ENCODE measurements around the gene QRICH2.
"Not testable (repeated sequence)": the region's sequence is repeated elsewhere in the genome, so short reads cannot be mapped to it uniquely, and the experiment has no call there.

QRICH2 gene

GRCh38 chr17:76353599-76354316, 45.7 kb upstream of the QRICH2 start, which contains the start of gene PRPSAP1:
Gene PRPSAP1, minus strand, starts transcription at chr17:76353916. Its CDS starts 213 bp downstream, at chr17:76353703.
- TF ChIP-seq, protein P1, sequence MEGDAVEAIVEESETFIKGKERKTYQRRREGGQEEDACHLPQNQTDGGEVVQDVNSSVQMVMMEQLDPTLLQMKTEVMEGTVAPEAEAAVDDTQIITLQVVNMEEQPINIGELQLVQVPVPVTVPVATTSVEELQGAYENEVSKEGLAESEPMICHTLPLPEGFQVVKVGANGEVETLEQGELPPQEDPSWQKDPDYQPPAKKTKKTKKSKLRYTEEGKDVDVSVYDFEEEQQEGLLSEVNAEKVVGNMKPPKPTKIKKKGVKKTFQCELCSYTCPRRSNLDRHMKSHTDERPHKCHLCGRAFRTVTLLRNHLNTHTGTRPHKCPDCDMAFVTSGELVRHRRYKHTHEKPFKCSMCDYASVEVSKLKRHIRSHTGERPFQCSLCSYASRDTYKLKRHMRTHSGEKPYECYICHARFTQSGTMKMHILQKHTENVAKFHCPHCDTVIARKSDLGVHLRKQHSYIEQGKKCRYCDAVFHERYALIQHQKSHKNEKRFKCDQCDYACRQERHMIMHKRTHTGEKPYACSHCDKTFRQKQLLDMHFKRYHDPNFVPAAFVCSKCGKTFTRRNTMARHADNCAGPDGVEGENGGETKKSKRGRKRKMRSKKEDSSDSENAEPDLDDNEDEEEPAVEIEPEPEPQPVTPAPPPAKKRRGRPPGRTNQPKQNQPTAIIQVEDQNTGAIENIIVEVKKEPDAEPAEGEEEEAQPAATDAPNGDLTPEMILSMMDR (IDR thresholded peaks at IDR 0.05; ENCODE audit: borderline replicate concordance, control extremely low read depth, extremely low read depth, insufficient read depth, missing control alignments), result peak; percentile 3
- peak; percentile 94 for DNase-seq (ENCODE audit: low spot score)
- in situ Hi-C loops (cut with MboI; ENCODE audit: low sequenced_read_pairs, unreplicated experiment), result no loop called here

GRCh38 chr17:76353004-76353598, 45.0 kb upstream of the QRICH2 start:
- TF ChIP-seq, protein P1 (IDR thresholded peaks at IDR 0.05; ENCODE audit: borderline replicate concordance, control extremely low read depth, extremely low read depth, insufficient read depth, missing control alignments), result no peak
- in situ Hi-C loops (cut with MboI; ENCODE audit: low sequenced_read_pairs, unreplicated experiment), result no loop called here
- peak; percentile 76 for DNase-seq (ENCODE audit: low spot score)

DNA sequence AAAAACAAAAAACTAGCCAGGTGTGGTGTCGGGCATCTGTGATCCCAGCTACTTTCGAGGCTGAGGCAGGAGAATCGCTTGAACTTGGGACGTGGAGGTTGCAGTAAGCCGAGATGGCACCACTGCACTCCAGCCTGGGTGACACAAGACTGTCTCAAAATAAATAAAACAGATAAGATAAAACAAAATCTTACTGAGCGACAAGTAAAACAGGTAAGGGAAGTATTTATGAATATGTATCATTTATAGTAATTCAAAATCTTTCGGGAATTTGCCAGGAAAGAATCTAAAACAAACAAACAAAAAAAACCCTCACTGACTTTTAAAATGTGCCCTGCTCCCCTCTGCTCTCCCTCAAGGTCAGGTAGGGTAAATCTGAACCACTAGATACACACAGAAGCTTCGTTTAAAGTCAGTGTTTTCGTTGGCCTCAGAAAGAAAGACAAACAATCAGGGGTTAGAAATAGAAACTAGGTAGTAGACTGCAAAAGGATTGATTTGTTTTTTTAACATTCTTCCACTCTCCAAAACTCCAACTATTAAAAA, 43.5 kb upstream of the QRICH2 start:
- in situ Hi-C loops (cut with MboI; ENCODE audit: low sequenced_read_pairs, unreplicated experiment), result no loop called here
- no peak for DNase-seq (ENCODE audit: low spot score)
- TF ChIP-seq, protein P1 (IDR thresholded peaks at IDR 0.05; ENCODE audit: borderline replicate concordance, control extremely low read depth, extremely low read depth, insufficient read depth, missing control alignments), result no peak

DNA sequence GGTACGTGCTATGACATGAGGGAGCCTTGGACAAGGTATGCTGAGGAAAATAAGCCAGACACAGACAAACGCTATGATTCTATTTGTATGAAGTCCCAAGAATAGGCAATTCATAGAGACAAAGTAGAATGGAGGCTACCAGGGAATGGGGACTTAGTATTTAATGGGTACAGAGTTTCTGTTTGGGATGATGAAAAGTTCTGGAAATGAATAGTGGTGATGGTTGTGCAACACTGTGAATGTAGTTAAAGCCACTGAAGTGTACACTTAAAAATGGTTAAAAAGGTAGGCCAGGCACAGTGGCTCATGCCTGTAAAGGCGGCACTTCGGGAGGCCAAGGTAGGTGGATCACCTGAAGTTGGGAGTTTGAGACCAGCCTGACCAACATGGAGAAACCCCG, 42.4 kb upstream of the QRICH2 start:
- in situ Hi-C loops (cut with MboI; ENCODE audit: low sequenced_read_pairs, unreplicated experiment), result no loop called here
- TF ChIP-seq, protein P1 (IDR thresholded peaks at IDR 0.05; ENCODE audit: borderline replicate concordance, control extremely low read depth, extremely low read depth, insufficient read depth, missing control alignments), result no peak
- no peak for DNase-seq (ENCODE audit: low spot score)

- DNase-seq (ENCODE audit: low spot score); in situ Hi-C loops (cut with MboI; ENCODE audit: low sequenced_read_pairs, unreplicated experiment): not testable (repeated sequence)
Measured at GRCh38 chr17:76346936-76347335, 38.9 kb upstream of the QRICH2 start.

GRCh38 chr17:76345377-76345974, 37.4 kb upstream of the QRICH2 start:
- no peak for DNase-seq (ENCODE audit: low spot score)
- in situ Hi-C loops (cut with MboI; ENCODE audit: low sequenced_read_pairs, unreplicated experiment), result no loop called here
- TF ChIP-seq, protein P1 (IDR thresholded peaks at IDR 0.05; ENCODE audit: borderline replicate concordance, control extremely low read depth, extremely low read depth, insufficient read depth, missing control alignments), result no peak

DNA sequence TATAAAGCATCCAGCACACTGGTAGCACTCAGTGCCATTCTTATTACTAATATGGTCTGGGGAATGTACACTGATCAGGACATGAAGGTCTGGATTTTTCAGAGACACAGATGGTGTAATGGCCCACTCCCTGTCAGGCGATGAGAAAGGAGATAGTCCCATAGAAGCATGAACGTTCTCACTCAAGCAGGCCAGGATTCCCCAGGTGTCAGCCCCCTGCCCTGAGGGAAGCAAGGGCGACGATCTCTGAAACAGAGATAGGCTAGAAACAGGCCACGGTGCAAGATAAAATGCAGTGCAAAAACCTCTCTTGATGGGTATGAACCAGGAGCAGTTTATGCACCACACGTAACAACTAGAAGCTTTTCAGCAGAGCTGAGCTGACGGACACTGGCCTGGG, 35.0 kb upstream of the QRICH2 start:
- in situ Hi-C loops (cut with MboI; ENCODE audit: low sequenced_read_pairs, unreplicated experiment), result no loop called here
- no peak for DNase-seq (ENCODE audit: low spot score)
- TF ChIP-seq, protein P1 (IDR thresholded peaks at IDR 0.05; ENCODE audit: borderline replicate concordance, control extremely low read depth, extremely low read depth, insufficient read depth, missing control alignments), result no peak

Measured in GM13976 (cell line).